ENCODE data around the gene SDK1.
"Not testable (repeated sequence)": the region's sequence is repeated elsewhere in the genome, so short reads cannot be mapped to it uniquely, and the experiment has no call there.

DNA sequence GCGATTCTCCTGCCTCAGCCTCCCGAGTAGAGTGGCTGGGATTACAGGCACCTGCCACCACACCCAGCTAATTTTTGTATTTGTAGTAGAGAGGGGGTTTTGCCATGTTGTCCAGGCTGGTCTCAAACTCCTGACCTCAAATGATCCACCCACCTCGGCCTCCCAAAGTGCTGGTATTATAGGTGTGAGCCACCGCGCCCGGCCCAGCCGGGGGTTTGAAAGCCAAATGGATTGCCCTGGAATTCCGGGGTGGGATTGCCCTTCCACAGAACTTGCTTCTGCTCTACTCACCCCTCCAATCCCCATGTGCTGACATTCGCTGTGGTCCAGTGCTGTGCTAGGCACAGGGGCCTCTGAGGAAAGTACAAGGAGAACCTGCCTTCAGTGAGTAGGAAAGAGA, 793.1 kb downstream of the SDK1 start:
- TF ChIP-seq, protein P1, sequence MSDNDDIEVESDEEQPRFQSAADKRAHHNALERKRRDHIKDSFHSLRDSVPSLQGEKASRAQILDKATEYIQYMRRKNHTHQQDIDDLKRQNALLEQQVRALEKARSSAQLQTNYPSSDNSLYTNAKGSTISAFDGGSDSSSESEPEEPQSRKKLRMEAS (IDR thresholded peaks at IDR 0.05; ENCODE audit: insufficient read depth, insufficient read length) = not testable (repeated sequence)
- not testable (repeated sequence) for TF ChIP-seq POLR2A (IDR thresholded peaks at IDR 0.05; ENCODE audit: low read depth, low read length); JUN (IDR thresholded peaks at IDR 0.05; ENCODE audit: borderline replicate concordance, insufficient read depth, insufficient read length, low read depth)

Data from endothelial cell of umbilical vein (primary cell).